ENCODE measurements around the gene RPS6KB1. TPM values are rescaled to one million over a fixed set of nuclear protein-coding genes. Genes with fewer than 3 reads are reported as not detected.

Gene RPS6KB1
- total RNA-seq, 1 donor from 2014 or later: 38.8 TPM

GRCh38 chr17:59892251-59892923 is 534 bp upstream of the RPS6KB1 start:
- peak; percentile 39 for TF ChIP-seq CTCF (conservative IDR thresholded peaks at IDR 0.05)
- peak overlapping the region; percentile 99 for H3K4me3 Mint-ChIP-seq
- DNase-seq (ENCODE audit: extremely low spot score, unreplicated experiment): no peak
- no peaks in the 10 kb centered on the region for H3K9me3 Mint-ChIP-seq
- peaks cover 5% of the 10 kb centered on the region for H3K36me3 Mint-ChIP-seq
- no peaks in the 10 kb centered on the region for H3K27me3 Mint-ChIP-seq
- peak overlapping the region; percentile 95 for H3K27ac Mint-ChIP-seq
- H3K4me1 Mint-ChIP-seq (ENCODE audit: unreplicated experiment): peaks cover 11% of the 10 kb centered on the region

- TF ChIP-seq CTCF (conservative IDR thresholded peaks at IDR 0.05): peak; percentile 45
- H3K9me3 Mint-ChIP-seq: no peaks in the 10 kb centered on the region
- no peaks in the 10 kb centered on the region for H3K27me3 Mint-ChIP-seq
- DNase-seq (ENCODE audit: extremely low spot score, unreplicated experiment): no peak
- no peaks in the 10 kb centered on the region for H3K36me3 Mint-ChIP-seq
- peaks cover 6% of the 10 kb centered on the region for H3K4me1 Mint-ChIP-seq (ENCODE audit: unreplicated experiment)
- peak overlapping the region; percentile 99 for H3K4me3 Mint-ChIP-seq
- peak overlapping the region; percentile 95 for H3K27ac Mint-ChIP-seq
These were observed 767 bp downstream of the RPS6KB1 start for GRCh38 chr17:59893676-59894100.

GRCh38 chr17:59897090-59897489 is 4.2 kb downstream of the RPS6KB1 start:
- no peaks in the 10 kb centered on the region for H3K27me3 Mint-ChIP-seq
- no peaks in the 10 kb centered on the region for H3K36me3 Mint-ChIP-seq
- H3K27ac Mint-ChIP-seq: no peak overlapping the region
- DNase-seq (ENCODE audit: extremely low spot score, unreplicated experiment): no peak
- H3K9me3 Mint-ChIP-seq: no peaks in the 10 kb centered on the region
- peaks cover 6% of the 10 kb centered on the region for H3K4me1 Mint-ChIP-seq (ENCODE audit: unreplicated experiment)
- TF ChIP-seq CTCF (conservative IDR thresholded peaks at IDR 0.05): no peak
- H3K4me3 Mint-ChIP-seq: no peak overlapping the region

GRCh38 chr17:59899099-59899498 is 6.2 kb downstream of the RPS6KB1 start:
- no peak for DNase-seq (ENCODE audit: extremely low spot score, unreplicated experiment)
- Mint-ChIP-seq H3K9me3 (no peaks in the 10 kb centered on the region), H3K36me3 (no peaks in the 10 kb centered on the region), H3K4me3 (no peak overlapping the region), H3K27ac (no peak overlapping the region), H3K4me1 (ENCODE audit: unreplicated experiment) (peaks cover 5% of the 10 kb centered on the region), H3K27me3 (no peaks in the 10 kb centered on the region)
- no peak for TF ChIP-seq CTCF (conservative IDR thresholded peaks at IDR 0.05)

- H3K4me3 Mint-ChIP-seq: no peak overlapping the region
- H3K4me1 Mint-ChIP-seq (ENCODE audit: unreplicated experiment): no peaks in the 10 kb centered on the region
- no peak for TF ChIP-seq CTCF (conservative IDR thresholded peaks at IDR 0.05)
- DNase-seq (ENCODE audit: extremely low spot score, unreplicated experiment): no peak
- no peaks in the 10 kb centered on the region for H3K36me3 Mint-ChIP-seq
- no peaks in the 10 kb centered on the region for H3K27me3 Mint-ChIP-seq
- H3K27ac Mint-ChIP-seq: no peak overlapping the region
- H3K9me3 Mint-ChIP-seq: no peaks in the 10 kb centered on the region
These were observed 8.7 kb downstream of the RPS6KB1 start for GRCh38 chr17:59901604-59902003.
